GM23248 (cell line): ENCODE results near the gene LZIC. TPM values are rescaled to one million over a fixed set of nuclear protein-coding genes. Genes with fewer than 3 reads are reported as not detected.

ENCODE experiments used
- DNase-seq: peaks from one replicate; pipeline ENCODE4 v3.0.0-alpha.2; 2015
- H2AFZ ChIP-seq: fragments of 200-600 bp; sonication (generic); 2 replicates; pipeline ENCODE4 v1.6.1; 2016; ENCODE audit warnings: antibody characterized with exemption
- H3F3A ChIP-seq: fragments of 200-600 bp; sonication (generic); 2 replicates; pipeline ENCODE4 v1.6.1; 2016; ENCODE audit warnings: mild to moderate bottlenecking, antibody characterized with exemption, mixed run types; ENCODE audit not compliant: insufficient read depth
- H3K27ac ChIP-seq: fragments of 200-600 bp; sonication (generic); 2 replicates; pipeline ENCODE4 v1.5.1; 2016; ENCODE audit warnings: mild to moderate bottlenecking
- H3K27me3 ChIP-seq: fragments of 200-600 bp; sonication (generic); replicated peaks from 2 replicates; pipeline ENCODE4 v1.6.1; 2016; ENCODE audit warnings: mild to moderate bottlenecking; ENCODE audit not compliant: insufficient read depth
- H3K36me3 ChIP-seq: fragments of 200-600 bp; sonication (generic); 2 replicates; pipeline ENCODE4 v1.6.1; 2016; ENCODE audit warnings: low read depth, mild to moderate bottlenecking
- H3K4me1 ChIP-seq: fragments of 200-600 bp; sonication (generic); 2 replicates; pipeline ENCODE4 v1.6.1; 2016; ENCODE audit warnings: mild to moderate bottlenecking; ENCODE audit not compliant: insufficient read depth
- H3K4me2 ChIP-seq: fragments of 200-600 bp; sonication (generic); one replicate; pipeline ENCODE4 v1.6.1; 2016; ENCODE audit warnings: mild to moderate bottlenecking; ENCODE audit not compliant: unreplicated experiment
- H3K4me3 ChIP-seq: fragments of 200-600 bp; sonication (generic); 2 replicates; pipeline ENCODE4 v1.5.1; 2016; ENCODE audit warnings: mild to moderate bottlenecking
- H3K79me2 ChIP-seq: fragments of 200-600 bp; sonication (generic); 2 replicates; pipeline ENCODE4 v1.6.1; 2016; ENCODE audit warnings: mild to moderate bottlenecking; ENCODE audit not compliant: insufficient read depth
- H3K9ac ChIP-seq: fragments of 200-600 bp; sonication (generic); 2 replicates; pipeline ENCODE4 v1.6.1; 2016; ENCODE audit warnings: mild to moderate bottlenecking
- H3K9me2 ChIP-seq: fragments of 200-600 bp; sonication (generic); 2 replicates; pipeline ENCODE4 v1.6.1; 2016; ENCODE audit warnings: mixed run types, mild to moderate bottlenecking, moderate library complexity; ENCODE audit not compliant: insufficient read depth
- H3K9me3 ChIP-seq: fragments of 200-600 bp; sonication (generic); one replicate; pipeline ENCODE4 v1.6.1; 2017; ENCODE audit warnings: low read depth
- H4K20me1 ChIP-seq: fragments of 200-600 bp; sonication (generic); 2 replicates; pipeline ENCODE4 v1.6.0; 2016; ENCODE audit not compliant: insufficient read depth
- EZH2 ChIP-seq: fragments of 200-600 bp; sonication (generic); IDR thresholded peaks from 2 replicates; pipeline ENCODE4 v1.6.1; 2018; ENCODE audit warnings: antibody characterized with exemption, mild to moderate bottlenecking; ENCODE audit not compliant: insufficient read depth, poor library complexity, severe bottlenecking
- EZH2phosphoT487 ChIP-seq: fragments of 200-600 bp; sonication (generic); IDR thresholded peaks from 2 replicates; pipeline ENCODE4 v1.6.1; 2018; ENCODE audit warnings: antibody characterized with exemption, moderate library complexity, mild to moderate bottlenecking, low read depth; ENCODE audit not compliant: insufficient read depth
- WGBS, 2 experiments: methylation state at CpG; one replicate each; pipeline ENCODE4 v1.1.6; 2015 to 2017; ENCODE audit warnings: low lambda C conversion rate in 2 of 2, low coverage in 1 of 2; ENCODE audit errors: missing lambda C conversion rate in 2 of 2; 5-methylcytosine and 5-hydroxymethylcytosine counted together
- in situ Hi-C: fragments of 300-500 bp; cut with MboI; formaldehyde crosslinking; loops from 2 replicates; pipeline ENCODE4 v1.15.0; 2020
- polyA plus RNA-seq: library from polyadenylated mRNA; unstranded; fragments of >200 nt; fragmentation: Nextera tagmentation; extraction: Ambion mirVana; gene quantifications from 2 replicates; pipeline ENCODE4 v1.2.1, GENCODE V29; 2016
- total RNA-seq: library from RNA; depleted of rRNA; stranded (reverse); fragments of >200 nt; shearing (Covaris generic); gene quantifications from 2 replicates; pipeline ENCODE4 v1.2.3, GENCODE V29; 2014

LZIC gene
- total and polyA plus RNA-seq, 2 experiments from 2014 or later = 24.0 to 26.0 TPM

GRCh38 chr1:9906466-9906865, 36.7 kb downstream of the LZIC start:
- Histone ChIP-seq H3K36me3 (no peaks in the 10 kb centered on the region), H3K4me2 (no peak overlapping the region), H3K27me3 (no peaks in the 10 kb centered on the region), H3F3A (peaks cover 9% of the 10 kb centered on the region; the same call in 1 of the 2 replicates), H2AFZ (no peak overlapping the region), H3K79me2 (peaks cover 2% of the 10 kb centered on the region; the same call in 1 of the 2 replicates), H3K9ac (no peak overlapping the region), H3K9me2 (no peaks in the 10 kb centered on the region), H3K4me1 (peaks cover 13% of the 10 kb centered on the region), H3K27ac (no peak overlapping the region), H3K4me3 (no peak overlapping the region), H3K9me3 (no peaks in the 10 kb centered on the region), H4K20me1 (no peaks in the 10 kb centered on the region)
- TF ChIP-seq EZH2phosphoT487 = no peak
- TF ChIP-seq EZH2 = no peak
- WGBS, 2 experiments = 95 to 100% methylated on average over 2 of the region's 2 CpGs
- no peak for DNase-seq
- in situ Hi-C loops = no loop called here

GRCh38 chr1:9905010-9905409, 38.2 kb downstream of the LZIC start:
- Histone ChIP-seq H3K27ac (no peak overlapping the region), H3K4me2 (no peak overlapping the region), H2AFZ (no peak overlapping the region), H3K4me3 (no peak overlapping the region), H3K9me2 (no peaks in the 10 kb centered on the region), H3K36me3 (no peaks in the 10 kb centered on the region), H3K9me3 (no peaks in the 10 kb centered on the region), H3K9ac (no peak overlapping the region), H3K79me2 (peaks cover 7% of the 10 kb centered on the region; the same call in 1 of the 2 replicates), H3F3A (no peaks in the 10 kb centered on the region), H4K20me1 (no peaks in the 10 kb centered on the region), H3K4me1 (peaks cover 9% of the 10 kb centered on the region; the same call in 1 of the 2 replicates), H3K27me3 (no peaks in the 10 kb centered on the region)
- peak; percentile 48 for DNase-seq
- in situ Hi-C loops = no loop called here
- WGBS, 2 experiments = 80 to 85% methylated on average over 4 of the region's 4 CpGs
- no peak for TF ChIP-seq EZH2
- TF ChIP-seq EZH2phosphoT487 = no peak

DNA sequence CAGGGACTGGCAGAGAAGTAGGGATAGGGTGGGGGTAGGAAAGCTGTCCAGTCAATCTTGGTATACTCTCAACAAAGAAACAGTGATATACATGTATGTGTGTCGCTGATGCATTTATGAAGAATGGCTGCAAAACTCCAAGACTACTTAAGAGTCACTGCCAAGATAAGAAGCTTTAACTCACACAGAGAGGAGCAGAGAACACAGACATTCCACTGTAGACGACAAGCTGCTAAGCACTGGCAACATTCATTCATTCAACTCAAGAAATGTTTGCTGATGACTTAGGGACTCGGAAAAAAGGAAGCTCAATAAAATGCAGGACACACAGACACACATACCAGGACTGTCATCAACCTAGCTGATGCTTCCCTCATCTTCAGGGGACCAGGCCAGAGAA, 38.6 kb downstream of the LZIC start:
- Histone ChIP-seq H2AFZ (no peak overlapping the region), H3K27ac (no peak overlapping the region), H3K27me3 (no peaks in the 10 kb centered on the region), H3K4me3 (no peak overlapping the region), H3K36me3 (no peaks in the 10 kb centered on the region), H3K4me1 (peaks cover 9% of the 10 kb centered on the region; the same call in 1 of the 2 replicates), H3K4me2 (no peak overlapping the region), H3K9me2 (no peaks in the 10 kb centered on the region), H3K9me3 (no peaks in the 10 kb centered on the region), H3F3A (no peaks in the 10 kb centered on the region), H4K20me1 (no peaks in the 10 kb centered on the region), H3K79me2 (peaks cover 7% of the 10 kb centered on the region; the same call in 1 of the 2 replicates), H3K9ac (no peak overlapping the region)
- TF ChIP-seq EZH2 = no peak
- no peak for TF ChIP-seq EZH2phosphoT487
- WGBS, 2 experiments = 71 to 76% methylated on average over 3 of the region's 3 CpGs
- in situ Hi-C loops = no loop called here
- DNase-seq = peak; percentile 20

GRCh38 chr1:9903801-9904527, 39.2 kb downstream of the LZIC start:
- peaks cover 7% of the 10 kb centered on the region; the same call in 1 of the 2 replicates for H3K79me2 ChIP-seq
- no peak overlapping the region for H3K4me2 ChIP-seq
- no peaks in the 10 kb centered on the region for H3K9me3 ChIP-seq
- no peak for TF ChIP-seq EZH2
- no peak for TF ChIP-seq EZH2phosphoT487
- no peaks in the 10 kb centered on the region for H3K9me2 ChIP-seq
- no peak for DNase-seq
- H3K36me3 ChIP-seq = no peaks in the 10 kb centered on the region
- H3K4me3 ChIP-seq = no peak overlapping the region
- H4K20me1 ChIP-seq = no peaks in the 10 kb centered on the region
- H3K27me3 ChIP-seq = no peaks in the 10 kb centered on the region
- in situ Hi-C loops = no loop called here
- peaks cover 5% of the 10 kb centered on the region; the same call in 1 of the 2 replicates for H3K4me1 ChIP-seq
- H3K9ac ChIP-seq = no peak overlapping the region
- no peak overlapping the region for H2AFZ ChIP-seq
- no peaks in the 10 kb centered on the region for H3F3A ChIP-seq
- no peak overlapping the region for H3K27ac ChIP-seq
- WGBS, 2 experiments = 96% methylated on average over 9 of the region's 9 CpGs
